ENCODE results near the gene PCGF3. TPM values are rescaled to one million over a fixed set of nuclear protein-coding genes. Genes with fewer than 3 reads are reported as not detected.
"Not testable (repeated sequence)": the region's sequence is repeated elsewhere in the genome, so short reads cannot be mapped to it uniquely, and the experiment has no call there.

The PCGF3 gene
- total RNA-seq, 4 donors from 2014 or later = 31.7 to 35.3 (median 34.7) TPM

DNA sequence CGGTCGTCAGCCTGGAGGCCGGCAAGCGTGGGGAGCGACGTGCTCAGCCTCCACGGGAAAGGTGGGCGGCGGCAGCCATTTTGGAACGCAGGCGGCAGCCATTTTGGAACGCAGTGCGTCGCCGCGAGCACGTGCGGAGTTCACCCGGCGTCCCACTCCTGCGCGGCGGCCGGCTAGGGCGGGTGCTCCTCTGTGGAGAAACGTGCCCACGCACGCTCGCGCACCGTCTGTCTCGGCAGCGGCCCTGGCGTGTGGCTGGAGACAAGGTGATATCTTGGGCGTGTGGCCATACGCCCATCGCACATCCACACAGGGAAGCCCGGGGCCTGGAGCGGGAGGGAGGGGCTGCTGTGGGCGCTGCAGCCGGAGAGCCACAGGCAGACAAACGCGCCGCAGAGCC is 99.2 kb downstream of the PCGF3 start:
- Histone ChIP-seq H3K4me3 (no peak overlapping the region), H3K36me3 (no peaks in the 10 kb centered on the region), H3K9me3 (no peaks in the 10 kb centered on the region), H3K4me1 (peaks cover 0 to 5% (median 1%) of the 10 kb centered on the region in 4 donors), H3K27me3 (peaks cover 0 to 30% (median 3%) of the 10 kb centered on the region in 4 donors), H3K27ac (replicated peaks in 1 of 4) (no peak overlapping the region)
- DNase-seq (ENCODE audit: extremely low spot score) = no peak
- intact Hi-C loops (cut with DNase I) = no loop called here
- 83% methylated on average over 43 of the region's 44 CpGs for WGBS
- TF ChIP-seq, protein P1, sequence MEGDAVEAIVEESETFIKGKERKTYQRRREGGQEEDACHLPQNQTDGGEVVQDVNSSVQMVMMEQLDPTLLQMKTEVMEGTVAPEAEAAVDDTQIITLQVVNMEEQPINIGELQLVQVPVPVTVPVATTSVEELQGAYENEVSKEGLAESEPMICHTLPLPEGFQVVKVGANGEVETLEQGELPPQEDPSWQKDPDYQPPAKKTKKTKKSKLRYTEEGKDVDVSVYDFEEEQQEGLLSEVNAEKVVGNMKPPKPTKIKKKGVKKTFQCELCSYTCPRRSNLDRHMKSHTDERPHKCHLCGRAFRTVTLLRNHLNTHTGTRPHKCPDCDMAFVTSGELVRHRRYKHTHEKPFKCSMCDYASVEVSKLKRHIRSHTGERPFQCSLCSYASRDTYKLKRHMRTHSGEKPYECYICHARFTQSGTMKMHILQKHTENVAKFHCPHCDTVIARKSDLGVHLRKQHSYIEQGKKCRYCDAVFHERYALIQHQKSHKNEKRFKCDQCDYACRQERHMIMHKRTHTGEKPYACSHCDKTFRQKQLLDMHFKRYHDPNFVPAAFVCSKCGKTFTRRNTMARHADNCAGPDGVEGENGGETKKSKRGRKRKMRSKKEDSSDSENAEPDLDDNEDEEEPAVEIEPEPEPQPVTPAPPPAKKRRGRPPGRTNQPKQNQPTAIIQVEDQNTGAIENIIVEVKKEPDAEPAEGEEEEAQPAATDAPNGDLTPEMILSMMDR (IDR thresholded peaks at IDR 0.05) = no peak
- TF ChIP-seq POLR2A (IDR thresholded peaks at IDR 0.05; ENCODE audit: low read depth) = no peak
- no peak for TF ChIP-seq EP300 (IDR thresholded peaks at IDR 0.05)
- TF ChIP-seq POLR2AphosphoS5 (IDR thresholded peaks at IDR 0.05) = no peak

DNA sequence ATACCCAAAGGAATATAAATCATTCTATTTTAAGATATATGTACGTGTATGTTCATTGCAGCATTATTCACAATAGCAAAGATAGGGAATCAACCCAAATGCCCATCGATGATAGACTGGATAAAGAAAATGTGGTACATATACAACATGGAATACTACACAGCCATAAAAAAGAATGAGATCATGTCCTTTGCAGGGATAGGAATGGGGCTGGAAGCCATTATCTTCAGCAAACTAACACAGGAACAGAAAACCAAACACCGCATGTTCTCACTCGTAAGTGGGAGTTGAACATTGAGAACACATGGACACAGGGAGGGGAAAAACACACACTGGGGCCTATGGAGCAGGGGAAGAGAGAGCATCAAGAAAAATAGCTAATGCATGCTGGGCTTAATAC is 101.3 kb downstream of the PCGF3 start:
- peaks cover 0 to 48% (median 3%) of the 10 kb centered on the region in 4 donors for H3K27me3 ChIP-seq
- 89% methylated on average over 4 of the region's 4 CpGs for WGBS
- H3K36me3 ChIP-seq; H3K4me1 ChIP-seq; H3K27ac ChIP-seq (replicated peaks in 1 of 4); DNase-seq (ENCODE audit: extremely low spot score); intact Hi-C loops (cut with DNase I); H3K9me3 ChIP-seq; H3K4me3 ChIP-seq: not testable (repeated sequence)

DNA sequence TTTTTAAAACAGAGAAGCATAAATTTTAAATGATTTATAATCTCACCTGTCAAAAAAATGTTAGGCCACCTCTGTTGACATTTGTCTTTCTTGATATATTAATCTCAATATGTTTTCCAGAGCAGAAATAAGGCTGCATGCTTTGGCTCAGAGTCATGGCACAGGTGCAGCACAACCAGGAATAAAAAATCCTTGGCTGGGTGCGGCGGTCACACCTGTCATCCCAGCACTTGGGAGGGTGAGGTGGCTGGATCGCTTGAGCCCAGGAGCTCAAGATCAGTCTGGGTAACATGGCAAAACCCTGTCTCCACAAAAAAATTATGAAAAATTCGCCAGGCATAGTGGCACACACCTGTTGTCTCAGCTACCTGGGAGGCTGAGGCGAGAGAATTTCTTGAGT is 102.2 kb downstream of the PCGF3 start:
- Histone ChIP-seq H3K4me1 (peaks cover 0 to 5% (median 1%) of the 10 kb centered on the region in 4 donors), H3K27me3 (peaks cover 0 to 56% (median 3%) of the 10 kb centered on the region in 4 donors), H3K36me3 (no peaks in the 10 kb centered on the region), H3K9me3 (no peaks in the 10 kb centered on the region), H3K27ac (replicated peaks in 1 of 4) (no peak overlapping the region), H3K4me3 (no peak overlapping the region)
- DNase-seq (ENCODE audit: extremely low spot score) = no peak
- TF ChIP-seq EP300 (IDR thresholded peaks at IDR 0.05) (no peak), POLR2AphosphoS5 (IDR thresholded peaks at IDR 0.05) (no peak)
- TF ChIP-seq, protein P1 (IDR thresholded peaks at IDR 0.05) = no peak
- 85% methylated on average over 5 of the region's 5 CpGs for WGBS
- intact Hi-C loops (cut with DNase I) = no loop called here

DNA sequence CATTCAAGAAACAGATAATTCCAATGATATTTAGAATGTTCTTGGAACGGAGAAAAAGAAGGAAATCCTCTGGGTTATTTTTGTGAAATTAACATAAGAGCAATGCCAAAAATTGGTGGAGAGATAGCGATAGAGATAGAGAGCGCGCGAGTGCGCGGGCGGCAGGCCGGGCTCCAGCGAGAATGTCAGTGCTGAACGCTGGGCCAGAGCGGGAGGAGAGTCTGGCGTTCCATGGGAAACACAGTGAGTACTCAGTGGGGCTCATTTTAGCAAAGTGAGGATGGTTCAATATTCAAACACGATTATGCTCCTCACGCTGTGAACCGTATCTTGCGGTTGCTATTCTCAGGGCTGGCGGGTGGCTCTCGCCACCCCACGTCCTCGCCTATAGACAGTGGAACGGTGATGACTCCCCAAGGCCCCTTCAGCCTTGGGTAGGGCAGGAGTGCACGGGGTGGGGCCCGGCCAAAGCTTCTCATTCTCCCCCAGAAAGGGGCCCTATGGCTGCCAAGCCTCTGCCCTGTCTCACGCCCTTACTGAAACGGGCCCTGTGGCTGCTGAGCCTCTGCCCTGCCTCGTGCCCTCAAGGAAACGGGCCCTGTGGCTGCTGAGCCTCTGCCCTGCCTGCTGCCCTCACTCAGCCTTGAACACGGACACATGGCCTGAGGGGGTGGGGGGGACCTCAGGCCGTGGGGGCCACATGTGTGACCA is 103.4 kb downstream of the PCGF3 start:
- no peaks in the 10 kb centered on the region for H3K36me3 ChIP-seq
- TF ChIP-seq EP300 (IDR thresholded peaks at IDR 0.05) = no peak
- TF ChIP-seq POLR2AphosphoS5 (IDR thresholded peaks at IDR 0.05) = no peak
- TF ChIP-seq, protein P1 (IDR thresholded peaks at IDR 0.05) = no peak
- TF ChIP-seq POLR2A (IDR thresholded peaks at IDR 0.05; ENCODE audit: low read depth) = no peak
- peaks cover 0 to 68% (median 3%) of the 10 kb centered on the region in 4 donors for H3K27me3 ChIP-seq
- no peak overlapping the region for H3K4me3 ChIP-seq
- no peak overlapping the region for H3K27ac ChIP-seq (replicated peaks in 1 of 4)
- H3K9me3 ChIP-seq = no peaks in the 10 kb centered on the region
- peaks cover 0 to 5% (median 1%) of the 10 kb centered on the region in 4 donors for H3K4me1 ChIP-seq
- no peak for DNase-seq (ENCODE audit: extremely low spot score)
- 68% methylated on average over 23 of the region's 30 CpGs for WGBS
- intact Hi-C loops (cut with DNase I) = no loop called here

DNA sequence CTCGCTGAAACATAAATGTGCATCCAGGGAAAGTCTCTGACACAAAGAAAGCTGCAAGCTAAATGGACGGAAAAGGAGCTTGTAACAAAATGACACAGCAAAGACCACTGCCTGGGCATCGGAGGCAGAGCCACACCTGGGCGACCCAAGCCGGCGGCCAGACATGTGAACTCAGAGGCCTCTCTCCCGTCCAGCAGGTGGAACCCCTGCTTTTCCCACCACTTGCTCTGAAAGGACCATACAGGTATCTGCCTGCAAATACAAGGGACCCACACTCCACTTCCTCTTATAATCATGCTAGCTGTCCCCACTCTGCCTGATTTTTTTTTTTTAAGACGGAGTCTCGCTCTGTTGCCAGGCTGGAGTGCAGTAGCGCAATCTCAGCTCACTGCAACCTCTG is 108.3 kb downstream of the PCGF3 start:
- H3K9me3 ChIP-seq = no peaks in the 10 kb centered on the region
- no peaks in the 10 kb centered on the region for H3K36me3 ChIP-seq
- peaks cover 0 to 84% (median 3%) of the 10 kb centered on the region in 4 donors for H3K27me3 ChIP-seq
- H3K4me3 ChIP-seq = no peak overlapping the region
- TF ChIP-seq POLR2A (IDR thresholded peaks at IDR 0.05; ENCODE audit: low read depth) (no peak), EP300 (IDR thresholded peaks at IDR 0.05) (no peak), POLR2AphosphoS5 (IDR thresholded peaks at IDR 0.05) (no peak)
- TF ChIP-seq, protein P1 (IDR thresholded peaks at IDR 0.05) = no peak
- no peak for DNase-seq (ENCODE audit: extremely low spot score)
- H3K4me1 ChIP-seq = peaks cover 0 to 5% (median 0%) of the 10 kb centered on the region in 4 donors
- H3K27ac ChIP-seq (replicated peaks in 1 of 4) = no peak overlapping the region
- intact Hi-C loops (cut with DNase I) = no loop called here
- 63% methylated on average over 10 of the region's 10 CpGs for WGBS

Measured in esophagus muscularis mucosa (tissue), 4 donors.